CD8-positive, alpha-beta memory T cell (primary cell): ENCODE measurements around the gene FMN1. TPM values are rescaled to one million over a fixed set of nuclear protein-coding genes. Genes with fewer than 3 reads are reported as not detected.

ENCODE experiments used
- CTCF ChIA-PET: fragments of 350-600 bp; sonication (Branson Sonifier 250); formaldehyde crosslinking; loops from one replicate; lab custom pipeline; 2021; ENCODE audit warnings: antibody characterized with exemption; lab: Charles Lee
- POLR2A ChIA-PET: fragments of 350-600 bp; sonication (Branson Sonifier 250); formaldehyde crosslinking; loops from one replicate; lab custom pipeline; 2021; ENCODE audit warnings: antibody characterized with exemption; lab: Charles Lee
- DNase-seq, 5 donors: peaks; one replicate each; pipeline versions ENCODE4 v3.0.0 to v3.0.0-alpha.2; 2020 to 2022; ENCODE audit warnings: mixed read lengths in 1 of 5
- H3K27ac ChIP-seq: one replicate; pipeline ENCODE4 v1.7.0; 2013; ENCODE audit warnings: low read depth, mild to moderate bottlenecking, low read length, moderate library complexity
- H3K27me3 ChIP-seq: 2 replicates; pipeline ENCODE4 v1.7.0; 2013; ENCODE audit warnings: low read length, mild to moderate bottlenecking; ENCODE audit not compliant: insufficient read depth, poor library complexity, severe bottlenecking
- H3K36me3 ChIP-seq: 2 replicates; pipeline ENCODE4 v1.7.0; 2013; ENCODE audit warnings: mild to moderate bottlenecking, low read length, moderate library complexity; ENCODE audit not compliant: insufficient read depth
- H3K4me1 ChIP-seq: 2 replicates; pipeline ENCODE4 v1.7.0; 2013; ENCODE audit warnings: mild to moderate bottlenecking, low read length, moderate library complexity; ENCODE audit not compliant: insufficient read depth
- H3K4me3 ChIP-seq: 2 replicates; pipeline ENCODE4 v1.7.0; 2013; ENCODE audit warnings: mild to moderate bottlenecking, low read length
- H3K9me3 ChIP-seq: 2 replicates; pipeline ENCODE4 v1.7.0; 2013; ENCODE audit warnings: mild to moderate bottlenecking, low read length
- H3K27ac Mint-ChIP-seq, 8 donors: one replicate each; pipeline ENCODE4 v1.8.0; 2020 to 2021; ENCODE audit warnings: mixed read lengths in 8 of 8, mild to moderate bottlenecking in 6 of 8, inconsistent platforms in 3 of 8, moderate library complexity in 3 of 8
- H3K27me3 Mint-ChIP-seq, 2 donors: one replicate each; pipeline ENCODE4 v1.8.0; 2020 to 2021; ENCODE audit warnings: mixed read lengths in 2 of 2, mild to moderate bottlenecking in 1 of 2, moderate library complexity in 1 of 2
- H3K36me3 Mint-ChIP-seq, 3 donors: one replicate each; pipeline ENCODE4 v1.8.0; 2020 to 2021; ENCODE audit warnings: mixed read lengths in 3 of 3, inconsistent platforms in 1 of 3, mild to moderate bottlenecking in 1 of 3
- H3K4me1 Mint-ChIP-seq, 3 donors: one replicate each; pipeline ENCODE4 v1.8.0; 2020 to 2021; ENCODE audit warnings: mixed read lengths in 3 of 3, inconsistent platforms in 1 of 3, mild to moderate bottlenecking in 1 of 3
- H3K4me3 Mint-ChIP-seq, 7 donors: one replicate each; pipeline ENCODE4 v1.8.0; 2020 to 2021; ENCODE audit warnings: mixed read lengths in 7 of 7, mild to moderate bottlenecking in 6 of 7, moderate library complexity in 4 of 7, inconsistent platforms in 2 of 7
- H3K9me3 Mint-ChIP-seq, 5 donors: one replicate each; pipeline ENCODE4 v1.8.0; 2020 to 2022; ENCODE audit warnings: mixed read lengths in 5 of 5, mild to moderate bottlenecking in 3 of 5, moderate library complexity in 2 of 5, inconsistent platforms in 1 of 5
- polyA plus RNA-seq: library from polyadenylated mRNA; unstranded; fragments of 300-500 nt; fragmentation: Illumina TruSeq; gene quantifications from one replicate; pipeline ENCODE4 v1.2.3, GENCODE V29; 2021
- total RNA-seq, 2 experiments: library from RNA; stranded (reverse); gene quantifications; one replicate each; pipeline ENCODE4 v1.2.3, GENCODE V29; 2021

FMN1 gene
- total and polyA plus RNA-seq, 3 experiments from 2014 or later = 0.09 to 0.24 (median 0.11) TPM

DNA sequence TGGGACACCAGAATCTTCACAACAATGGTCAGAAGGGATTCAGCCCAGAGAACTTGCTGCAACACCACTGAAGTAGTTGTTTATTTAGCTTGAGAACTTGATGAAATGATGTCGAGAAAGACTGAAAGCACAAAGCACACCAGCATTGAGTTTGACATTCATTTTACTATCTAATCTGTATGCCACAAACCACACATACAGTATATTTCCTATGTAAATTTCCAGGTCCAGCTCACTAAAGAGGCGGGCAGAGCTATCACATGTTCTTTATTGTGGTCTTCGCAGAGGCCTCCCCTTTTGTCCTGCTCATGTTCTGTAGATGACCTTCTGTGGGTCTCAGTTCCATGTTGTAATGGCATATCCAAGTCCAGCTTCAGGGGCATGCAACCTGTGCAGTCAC lies 10.4 kb upstream of the FMN1 start:
- Mint-ChIP-seq H3K27ac (no peak overlapping the region), H3K4me1 (peaks cover 10 to 26% (median 12%) of the 10 kb centered on the region in 3 donors), H3K36me3 (no peaks in the 10 kb centered on the region), H3K9me3 (peaks cover 0 to 5% (median 0%) of the 10 kb centered on the region in 5 donors), H3K4me3 (peak overlapping the region in 1 of 7 donors; percentile 6), H3K27me3 (peaks cover 0 to 3% of the 10 kb centered on the region in 2 donors)
- H3K4me3 ChIP-seq = no peak overlapping the region
- ChIA-PET POLR2A (no interaction called here), CTCF (no interaction called here)
- no peak overlapping the region for H3K27ac ChIP-seq
- no peaks in the 10 kb centered on the region for H3K9me3 ChIP-seq
- H3K36me3 ChIP-seq = no peaks in the 10 kb centered on the region
- DNase-seq = no peak
- H3K4me1 ChIP-seq = peaks cover 13% of the 10 kb centered on the region
- H3K27me3 ChIP-seq = no peaks in the 10 kb centered on the region

DNA sequence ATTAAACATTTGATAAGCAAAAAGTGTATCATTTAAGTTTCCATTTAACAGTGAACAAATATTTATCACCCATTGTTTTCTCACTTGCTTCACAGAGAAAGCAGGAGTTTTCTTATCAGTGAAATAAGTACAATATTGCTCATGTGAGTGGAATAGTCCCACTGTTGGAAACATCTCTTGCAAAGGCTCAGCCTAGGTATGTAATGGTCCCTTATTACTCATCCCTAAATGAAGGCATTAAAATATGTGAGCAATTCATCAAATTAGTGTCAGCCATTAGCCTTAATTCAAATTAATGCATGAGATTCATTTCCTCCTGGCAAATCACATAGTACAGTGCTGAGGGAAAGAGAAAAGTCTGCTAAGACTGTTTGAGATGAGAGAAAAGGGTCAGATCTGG lies 9.6 kb upstream of the FMN1 start:
- no peak overlapping the region for H3K27ac Mint-ChIP-seq
- DNase-seq = no peak
- no peaks in the 10 kb centered on the region for H3K36me3 ChIP-seq
- ChIA-PET CTCF (no interaction called here), POLR2A (no interaction called here)
- no peak overlapping the region for H3K4me3 ChIP-seq
- H3K27me3 Mint-ChIP-seq = peaks cover 0 to 3% of the 10 kb centered on the region in 2 donors
- no peak overlapping the region for H3K27ac ChIP-seq
- H3K27me3 ChIP-seq = no peaks in the 10 kb centered on the region
- H3K36me3 Mint-ChIP-seq = no peaks in the 10 kb centered on the region
- peaks cover 10 to 21% (median 12%) of the 10 kb centered on the region in 3 donors for H3K4me1 Mint-ChIP-seq
- H3K4me1 ChIP-seq = peaks cover 13% of the 10 kb centered on the region
- H3K9me3 Mint-ChIP-seq = peaks cover 0 to 2% (median 0%) of the 10 kb centered on the region in 5 donors
- H3K9me3 ChIP-seq = no peaks in the 10 kb centered on the region
- no peak overlapping the region for H3K4me3 Mint-ChIP-seq

DNA sequence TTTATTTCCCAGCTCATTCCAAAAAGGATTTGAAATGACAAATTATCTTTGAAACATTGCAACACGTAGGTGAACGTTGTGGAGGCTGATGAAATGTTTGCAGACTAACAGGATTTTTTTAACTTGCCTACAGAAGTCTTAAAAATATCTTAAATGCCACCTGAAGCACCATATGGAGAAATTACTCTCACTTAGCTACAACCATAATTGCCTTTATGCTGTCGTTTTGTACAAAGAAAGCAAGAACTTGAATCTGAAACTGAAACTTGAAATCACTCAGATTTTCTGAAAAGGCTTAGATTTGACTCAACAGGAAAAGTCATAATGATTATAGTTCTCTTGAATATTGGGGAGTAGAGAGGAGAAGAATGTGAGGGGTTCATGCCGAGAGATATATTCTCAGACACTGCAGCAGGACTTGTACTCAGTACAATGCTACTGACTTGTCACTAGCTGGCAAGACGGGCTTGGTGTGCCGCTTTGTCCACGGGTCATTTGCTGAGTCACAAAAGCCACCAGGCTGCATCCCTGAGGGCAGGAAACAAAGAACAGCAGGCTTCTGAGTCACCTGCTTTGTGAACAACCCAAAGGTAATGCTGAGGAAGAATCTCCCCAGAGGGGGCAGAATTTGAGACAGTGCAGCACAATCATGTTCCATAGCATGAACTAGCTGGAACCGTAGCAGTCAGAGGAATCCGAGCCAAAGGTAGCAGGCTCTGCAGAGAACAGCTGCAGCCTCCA lies 7.1 kb upstream of the FMN1 start:
- peak overlapping the region; percentile 5 to 83 (median 70) for H3K4me3 Mint-ChIP-seq
- Histone ChIP-seq H3K9me3 (no peaks in the 10 kb centered on the region), H3K36me3 (no peaks in the 10 kb centered on the region), H3K4me1 (peaks cover 13% of the 10 kb centered on the region), H3K27me3 (no peaks in the 10 kb centered on the region), H3K4me3 (peak overlapping the region; percentile 46), H3K27ac (peak overlapping the region; percentile 20)
- H3K4me1 Mint-ChIP-seq = peaks cover 10 to 21% (median 12%) of the 10 kb centered on the region in 3 donors
- DNase-seq = peak in 1 of 5 donors; percentile 4
- ChIA-PET POLR2A (no interaction called here), CTCF (no interaction called here)
- peak overlapping the region in 5 of 8 donors; percentile 29 to 73 (median 52) for H3K27ac Mint-ChIP-seq
- peaks cover 0 to 1% of the 10 kb centered on the region in 2 donors for H3K27me3 Mint-ChIP-seq
- H3K9me3 Mint-ChIP-seq = peaks cover 0 to 2% (median 0%) of the 10 kb centered on the region in 5 donors
- no peaks in the 10 kb centered on the region for H3K36me3 Mint-ChIP-seq

DNA sequence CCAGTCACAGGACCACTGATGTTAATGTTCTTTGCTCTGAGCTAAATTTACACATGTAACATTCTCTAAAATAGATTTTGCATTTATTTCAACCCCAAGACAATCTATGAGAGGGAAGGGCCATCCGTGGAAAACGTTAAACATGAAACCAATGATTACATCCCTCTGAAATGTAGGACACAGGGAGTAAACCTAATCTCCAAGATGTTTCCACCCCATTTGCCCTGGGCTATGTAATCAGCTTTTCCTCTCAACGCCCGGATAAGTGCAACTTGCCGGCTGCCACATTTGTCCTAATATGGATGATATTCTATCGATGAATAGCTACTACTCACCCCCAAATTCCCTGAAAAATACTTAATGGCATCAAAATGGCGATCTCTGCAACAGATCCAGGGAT lies 6.4 kb upstream of the FMN1 start:
- Histone ChIP-seq H3K27me3 (no peaks in the 10 kb centered on the region), H3K27ac (no peak overlapping the region), H3K9me3 (no peaks in the 10 kb centered on the region), H3K36me3 (no peaks in the 10 kb centered on the region), H3K4me3 (no peak overlapping the region), H3K4me1 (peaks cover 13% of the 10 kb centered on the region)
- Mint-ChIP-seq H3K9me3 (peaks cover 0 to 2% (median 0%) of the 10 kb centered on the region in 5 donors), H3K4me1 (peaks cover 10 to 21% (median 12%) of the 10 kb centered on the region in 3 donors), H3K4me3 (peak overlapping the region in 1 of 7 donors; percentile 60), H3K36me3 (no peaks in the 10 kb centered on the region), H3K27ac (no peak overlapping the region), H3K27me3 (peaks cover 0 to 1% of the 10 kb centered on the region in 2 donors)
- DNase-seq = no peak
- POLR2A ChIA-PET = no interaction called here
- CTCF ChIA-PET = no interaction called here

DNA sequence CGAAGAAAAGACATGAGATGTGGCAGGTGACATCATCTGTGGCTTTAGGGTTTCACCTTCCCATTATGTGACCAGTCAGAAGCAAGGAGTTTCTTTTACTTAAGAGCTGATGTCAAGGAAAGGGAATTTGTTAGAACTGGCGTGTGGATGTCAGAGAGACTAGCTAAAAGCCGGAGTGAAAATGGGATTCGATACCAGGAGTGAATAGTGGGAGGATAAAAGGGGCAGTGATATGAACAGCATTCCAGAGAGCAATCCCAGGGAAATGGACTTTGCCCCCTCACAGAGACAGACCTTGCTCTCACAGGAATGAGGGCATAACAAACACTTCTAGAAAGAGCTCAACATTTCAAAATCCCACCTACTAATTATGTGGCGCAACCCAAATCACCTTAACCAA lies 5.9 kb upstream of the FMN1 start:
- CTCF ChIA-PET = no interaction called here

DNA sequence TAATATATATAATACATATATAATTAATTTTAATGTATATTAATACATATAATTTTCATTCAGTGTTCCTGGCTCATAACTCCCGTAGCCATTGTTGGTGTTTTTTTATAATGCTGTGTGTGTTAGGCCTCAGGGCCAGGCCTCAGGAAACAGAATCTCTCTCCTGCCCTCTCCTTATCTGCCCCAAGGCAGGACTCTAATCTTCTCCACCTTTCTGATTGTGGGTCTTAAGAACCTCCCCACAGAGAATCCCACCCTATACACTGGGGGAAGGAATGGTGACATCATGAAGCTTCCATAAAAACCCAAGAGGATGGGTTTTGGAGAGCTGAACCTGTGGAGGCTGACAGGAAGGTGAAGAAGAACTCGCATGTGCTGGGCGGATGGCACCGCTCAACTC lies 4.0 kb upstream of the FMN1 start:
- H3K27me3 Mint-ChIP-seq = peaks cover 5 to 6% of the 10 kb centered on the region in 2 donors
- CTCF ChIA-PET = no interaction called here

More for the DNA sequence above, 5.9 kb upstream of the FMN1 start:
- H3K4me1 ChIP-seq = peaks cover 13% of the 10 kb centered on the region
- H3K27ac ChIP-seq = no peak overlapping the region
- Mint-ChIP-seq H3K36me3 (no peaks in the 10 kb centered on the region), H3K4me1 (peaks cover 10 to 23% (median 13%) of the 10 kb centered on the region in 3 donors), H3K9me3 (peaks cover 0 to 2% (median 0%) of the 10 kb centered on the region in 5 donors), H3K27ac (peak overlapping the region in 1 of 8 donors; percentile 58), H3K27me3 (peaks cover 1% of the 10 kb centered on the region in 2 donors), H3K4me3 (peak overlapping the region in 1 of 7 donors; percentile 6)
- no peaks in the 10 kb centered on the region for H3K36me3 ChIP-seq
- POLR2A ChIA-PET = no interaction called here
- H3K9me3 ChIP-seq = no peaks in the 10 kb centered on the region
- H3K4me3 ChIP-seq = no peak overlapping the region
- no peak for DNase-seq
- no peaks in the 10 kb centered on the region for H3K27me3 ChIP-seq

DNA sequence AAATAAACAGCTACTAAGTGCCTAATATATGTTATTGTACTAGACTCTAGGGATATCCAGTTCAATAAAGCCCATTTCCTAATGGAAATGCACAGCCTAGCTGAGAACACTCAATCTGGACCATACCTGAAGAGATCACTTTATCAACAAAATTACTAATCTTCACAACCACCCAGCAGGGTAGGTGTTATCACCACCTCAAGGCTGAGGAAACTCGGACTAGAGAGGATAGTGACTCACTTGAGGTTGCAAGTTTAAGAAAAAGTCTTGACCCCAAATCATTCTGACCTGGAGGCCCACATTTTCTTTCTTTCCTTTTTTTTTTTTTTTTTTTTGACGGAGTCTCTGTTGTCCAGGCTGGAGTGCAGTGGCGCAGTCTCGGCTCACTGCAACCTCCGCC lies 3.1 kb upstream of the FMN1 start:
- Mint-ChIP-seq H3K27ac (no peak overlapping the region), H3K4me1 (peaks cover 20 to 40% (median 27%) of the 10 kb centered on the region in 3 donors), H3K4me3 (no peak overlapping the region), H3K9me3 (peaks cover 0 to 2% (median 0%) of the 10 kb centered on the region in 5 donors), H3K27me3 (peaks cover 10 to 11% of the 10 kb centered on the region in 2 donors), H3K36me3 (no peaks in the 10 kb centered on the region)
- H3K36me3 ChIP-seq = no peaks in the 10 kb centered on the region
- peaks cover 13% of the 10 kb centered on the region for H3K4me1 ChIP-seq
- no peak overlapping the region for H3K27ac ChIP-seq
- no peaks in the 10 kb centered on the region for H3K9me3 ChIP-seq
- DNase-seq = no peak
- no peaks in the 10 kb centered on the region for H3K27me3 ChIP-seq
- ChIA-PET CTCF (no interaction called here), POLR2A (no interaction called here)
- no peak overlapping the region for H3K4me3 ChIP-seq

More for the DNA sequence above, 4.0 kb upstream of the FMN1 start:
- Histone ChIP-seq H3K27me3 (no peaks in the 10 kb centered on the region), H3K4me3 (no peak overlapping the region), H3K9me3 (no peaks in the 10 kb centered on the region), H3K27ac (no peak overlapping the region), H3K36me3 (no peaks in the 10 kb centered on the region), H3K4me1 (peaks cover 13% of the 10 kb centered on the region)
- Mint-ChIP-seq H3K36me3 (no peaks in the 10 kb centered on the region), H3K27ac (no peak overlapping the region), H3K9me3 (peaks cover 0 to 2% (median 0%) of the 10 kb centered on the region in 5 donors), H3K4me1 (peaks cover 20 to 40% (median 27%) of the 10 kb centered on the region in 3 donors), H3K4me3 (no peak overlapping the region)
- POLR2A ChIA-PET = no interaction called here
- no peak for DNase-seq

DNA sequence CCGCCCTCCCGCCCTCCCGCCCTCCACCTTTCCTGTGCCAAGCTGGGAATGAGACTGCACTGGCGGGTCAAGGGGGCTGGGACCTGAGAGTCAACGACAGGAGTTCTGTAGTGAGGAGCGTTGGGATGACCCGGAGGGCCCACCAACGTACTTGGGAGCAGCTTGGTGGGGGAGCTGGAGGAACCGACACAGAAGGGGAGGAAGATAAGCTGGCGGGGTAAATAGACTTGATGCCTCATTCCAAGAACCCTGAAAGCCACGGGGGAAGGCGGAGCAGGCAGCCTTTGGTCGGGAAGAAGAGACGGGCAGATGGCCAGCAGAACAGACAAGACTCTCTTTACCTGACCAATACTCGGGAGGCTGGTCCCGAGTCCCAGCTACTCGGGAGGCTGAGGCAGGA lies 277 bp downstream of the FMN1 start:
- no peaks in the 10 kb centered on the region for H3K27me3 ChIP-seq
- POLR2A ChIA-PET = no interaction called here
- H3K27ac ChIP-seq = no peak overlapping the region
- peaks cover 10 to 18% (median 15%) of the 10 kb centered on the region in 3 donors for H3K4me1 Mint-ChIP-seq
- H3K9me3 ChIP-seq = no peaks in the 10 kb centered on the region
- H3K4me3 ChIP-seq = peak overlapping the region; percentile 82
- peaks cover 13 to 25% of the 10 kb centered on the region in 2 donors for H3K27me3 Mint-ChIP-seq
- no peak for DNase-seq
- CTCF ChIA-PET = no interaction called here
- H3K36me3 ChIP-seq = no peaks in the 10 kb centered on the region
- H3K36me3 Mint-ChIP-seq = no peaks in the 10 kb centered on the region
- H3K4me1 ChIP-seq = no peaks in the 10 kb centered on the region
- peak overlapping the region in 6 of 7 donors; percentile 50 to 83 (median 76) for H3K4me3 Mint-ChIP-seq
- peak overlapping the region in 1 of 8 donors; percentile 73 for H3K27ac Mint-ChIP-seq
- peaks cover 0 to 2% (median 0%) of the 10 kb centered on the region in 5 donors for H3K9me3 Mint-ChIP-seq
